ENCODE data around the gene FRA10AC1.
"Not testable (repeated sequence)": the region's sequence is repeated elsewhere in the genome, so short reads cannot be mapped to it uniquely, and the experiment has no call there.

The FRA10AC1 gene

DNA sequence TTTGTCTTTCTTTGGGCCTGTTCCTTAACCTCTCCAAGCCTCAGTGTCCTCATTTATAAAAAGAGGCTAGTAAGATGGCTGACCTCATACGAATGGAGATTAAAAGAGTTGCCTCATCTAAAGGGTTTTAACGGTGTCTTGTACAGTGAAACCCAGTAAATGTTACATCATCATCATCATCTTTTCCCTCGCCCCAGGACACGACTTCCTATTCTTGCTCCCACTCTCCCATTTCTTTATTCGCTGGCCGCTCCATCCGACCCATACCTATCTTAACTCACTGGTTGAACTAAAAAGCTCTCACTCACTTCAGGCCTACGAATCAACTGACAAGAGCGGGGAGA, 554 bp downstream of the FRA10AC1 start:
- no peak for DNase-seq

DNA sequence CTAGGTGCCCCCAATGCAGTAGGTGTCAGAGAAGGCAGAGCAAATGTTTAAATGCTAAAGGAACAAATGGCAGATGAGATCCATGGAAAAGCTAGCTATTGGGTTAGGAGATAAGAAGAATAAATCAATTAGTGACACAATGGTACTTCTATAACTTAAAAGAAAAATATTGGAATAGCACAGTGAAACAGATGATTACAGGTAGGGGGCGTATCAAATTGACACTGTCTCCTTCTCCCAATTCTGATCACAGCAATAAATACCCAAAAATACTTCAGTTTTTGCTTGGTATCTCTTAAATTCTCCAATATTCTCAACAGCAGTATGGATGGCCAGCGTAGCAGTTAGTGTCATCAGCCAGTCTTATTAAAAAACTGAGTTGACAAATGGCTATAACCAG, 5.2 kb downstream of the FRA10AC1 start:
- no peak for DNase-seq

DNA sequence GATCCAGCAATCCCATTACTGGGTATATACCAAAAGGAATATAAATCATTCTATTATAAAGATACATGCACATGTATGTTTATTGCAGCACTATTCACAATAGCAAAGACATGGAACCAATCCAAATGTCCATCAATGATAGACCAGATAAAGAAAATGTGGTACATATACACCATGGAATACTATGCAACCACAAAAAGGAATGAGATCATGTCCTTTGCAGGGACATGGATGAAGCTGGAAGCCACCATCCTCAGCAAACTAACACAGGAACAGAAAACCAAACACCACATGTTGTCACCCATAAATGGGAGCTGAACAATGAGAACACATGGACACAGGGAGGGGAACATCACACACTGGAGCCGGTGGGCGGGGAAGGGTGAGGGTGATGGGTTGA, 5.8 kb downstream of the FRA10AC1 start:
- not testable (repeated sequence) for DNase-seq

DNA sequence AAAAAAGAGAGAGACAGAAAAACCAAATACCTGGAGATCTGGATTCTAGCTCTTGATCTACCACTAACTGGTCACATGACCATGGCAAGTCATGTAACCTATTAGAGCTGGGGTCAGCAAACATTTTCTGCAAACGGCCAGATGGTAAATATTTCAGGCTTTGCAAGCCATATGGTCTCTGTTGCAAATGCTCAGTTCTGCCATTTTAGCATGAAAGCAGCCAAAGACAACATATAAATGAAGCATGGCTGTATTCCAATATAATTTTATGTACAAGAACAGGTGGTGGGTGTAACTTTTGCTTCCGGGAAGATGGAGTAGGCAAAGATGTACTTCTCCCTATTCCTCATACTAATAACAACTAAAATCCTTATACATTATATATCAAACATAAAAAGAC, 6.7 kb downstream of the FRA10AC1 start:
- DNase-seq = no peak

DNA sequence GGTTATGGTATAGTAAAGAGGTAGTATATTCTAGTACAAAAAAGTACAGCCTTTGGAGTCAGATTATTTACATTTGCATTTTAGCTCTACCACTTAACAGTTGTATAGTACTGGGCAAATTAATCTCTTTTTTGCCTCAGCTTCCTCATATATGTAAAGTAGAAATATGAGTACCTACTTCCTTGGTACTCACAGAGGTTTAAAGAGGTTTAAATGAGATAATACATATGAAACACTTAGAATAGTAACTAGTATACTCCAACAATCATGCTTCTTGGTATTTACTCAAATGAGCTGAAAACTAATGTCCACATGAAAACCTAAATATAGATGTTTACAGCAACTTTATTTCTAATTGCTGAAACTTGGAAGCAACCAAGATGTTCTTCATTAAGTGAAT, 14.7 kb downstream of the FRA10AC1 start:
- no peak for DNase-seq

DNA sequence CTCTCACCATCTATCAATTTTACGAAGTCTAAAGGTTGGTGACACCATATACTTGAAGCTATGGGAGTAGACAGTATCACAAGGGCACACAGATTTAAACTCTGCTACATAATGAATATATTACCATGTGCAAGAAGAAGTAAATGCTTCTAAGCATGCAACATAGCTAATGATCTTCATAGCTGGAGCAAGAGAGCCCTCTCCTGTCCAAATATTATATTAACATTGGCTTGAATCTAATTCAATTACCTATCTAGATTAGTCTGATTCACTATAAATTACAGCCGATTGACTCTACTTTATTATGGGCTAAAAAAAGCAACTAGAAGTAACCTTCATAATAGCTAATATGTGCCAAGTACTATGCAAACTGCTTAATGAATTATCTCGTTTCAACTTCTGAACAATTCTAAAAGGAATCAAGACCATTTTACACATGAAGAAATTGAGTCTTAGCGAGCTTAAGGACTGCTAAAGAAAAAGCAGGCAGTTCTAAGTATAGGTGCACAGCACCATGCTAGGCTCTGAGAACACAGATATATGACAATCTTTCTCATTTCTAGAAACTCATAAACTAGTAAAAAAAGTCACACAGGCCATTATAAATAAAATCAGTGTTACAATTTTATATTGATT, 21.9 kb downstream of the FRA10AC1 start:
- DNase-seq = no peak

DNA sequence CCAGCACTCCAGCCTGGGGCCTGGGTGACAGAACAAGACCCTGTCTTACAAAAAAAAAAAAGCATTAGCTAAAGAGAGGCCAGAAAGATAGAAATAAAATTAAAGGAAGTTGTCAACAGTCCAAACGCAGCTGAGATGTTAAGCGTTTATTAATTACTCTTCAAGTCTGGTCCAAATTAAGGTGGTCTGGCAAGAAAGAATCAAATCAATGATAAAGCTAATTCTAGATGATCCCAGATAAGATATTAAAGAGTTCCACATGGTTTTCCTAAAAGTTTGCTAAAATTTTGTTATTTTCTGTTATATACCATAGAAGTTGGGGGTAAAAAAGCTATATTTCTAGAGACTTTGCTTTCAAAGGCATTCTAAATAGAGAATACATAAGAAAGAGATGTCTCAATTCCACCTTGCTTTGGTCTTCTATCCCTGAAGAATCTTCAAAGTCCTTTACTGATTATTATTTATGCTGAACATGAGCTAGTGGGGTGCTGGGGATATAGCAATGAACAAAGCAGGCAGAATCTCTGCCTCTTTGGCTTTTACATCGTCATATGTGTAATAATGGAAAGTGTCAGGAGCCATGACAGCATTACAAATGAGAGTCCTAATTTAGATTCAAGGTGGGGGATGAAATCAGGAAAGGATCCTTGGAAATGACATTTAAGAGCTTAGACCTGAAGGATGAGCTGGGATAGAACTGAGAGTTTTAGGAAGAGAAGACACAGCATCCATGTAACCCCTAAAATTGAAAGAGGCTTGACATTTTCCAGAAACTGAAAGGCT, 23.4 kb downstream of the FRA10AC1 start:
- no peak for DNase-seq

DNA sequence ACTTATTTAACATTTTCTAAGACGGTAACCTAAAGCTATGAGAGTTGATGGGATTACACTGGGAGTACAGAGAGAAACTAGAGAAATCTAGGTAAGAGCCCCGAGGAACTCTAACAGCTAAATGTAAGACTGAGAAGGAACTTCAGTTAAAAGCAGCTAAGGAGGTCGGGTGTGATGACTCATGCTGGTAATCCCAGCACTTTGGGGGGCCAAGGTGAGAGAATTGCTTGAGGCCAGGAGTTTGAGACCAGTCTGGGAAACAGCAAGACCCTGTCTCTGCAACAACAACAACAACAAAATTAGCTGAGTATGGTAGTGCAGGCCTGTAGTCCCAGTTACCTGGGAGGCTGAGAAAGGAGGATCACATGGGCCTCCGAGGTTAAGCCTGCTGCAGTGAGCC, 24.0 kb downstream of the FRA10AC1 start:
- no peak for DNase-seq

DNA sequence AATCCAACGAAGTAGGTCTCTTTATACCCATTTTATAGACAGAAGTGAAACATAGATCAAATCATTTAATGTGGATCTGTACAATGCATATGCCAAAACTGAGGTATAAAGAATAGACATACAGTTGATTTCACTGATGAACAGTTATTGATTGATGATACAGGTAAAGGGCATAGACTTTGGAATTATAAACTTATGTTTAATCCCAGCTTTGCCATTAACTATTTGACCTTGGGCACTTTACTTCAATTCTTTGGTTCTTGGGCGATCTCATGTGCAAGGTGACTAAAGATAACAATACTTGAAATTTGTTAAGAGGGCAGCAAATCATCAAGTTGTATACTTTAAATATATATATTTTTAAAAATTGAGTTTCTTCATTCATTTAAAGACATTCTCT, 28.6 kb downstream of the FRA10AC1 start:
- no peak for DNase-seq

DNA sequence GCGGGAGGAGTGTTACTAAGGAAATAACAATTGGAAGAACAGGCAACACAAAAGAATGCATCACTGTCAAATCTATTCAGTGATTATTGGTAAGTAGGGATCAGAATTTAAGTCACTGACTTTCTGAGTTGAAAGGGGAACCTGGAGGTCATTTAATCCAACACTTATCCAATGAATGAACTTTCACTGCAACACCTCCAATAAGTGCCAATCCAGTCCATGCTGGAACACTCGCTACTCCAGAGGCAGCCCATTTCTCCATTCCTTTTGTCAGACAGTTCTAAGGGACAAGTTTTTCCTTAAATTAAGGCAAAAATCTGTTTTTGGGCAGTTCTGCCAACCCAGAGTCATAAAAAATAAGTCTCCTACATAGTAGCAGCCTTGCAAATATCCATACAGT, 29.5 kb downstream of the FRA10AC1 start:
- DNase-seq = no peak

DNA sequence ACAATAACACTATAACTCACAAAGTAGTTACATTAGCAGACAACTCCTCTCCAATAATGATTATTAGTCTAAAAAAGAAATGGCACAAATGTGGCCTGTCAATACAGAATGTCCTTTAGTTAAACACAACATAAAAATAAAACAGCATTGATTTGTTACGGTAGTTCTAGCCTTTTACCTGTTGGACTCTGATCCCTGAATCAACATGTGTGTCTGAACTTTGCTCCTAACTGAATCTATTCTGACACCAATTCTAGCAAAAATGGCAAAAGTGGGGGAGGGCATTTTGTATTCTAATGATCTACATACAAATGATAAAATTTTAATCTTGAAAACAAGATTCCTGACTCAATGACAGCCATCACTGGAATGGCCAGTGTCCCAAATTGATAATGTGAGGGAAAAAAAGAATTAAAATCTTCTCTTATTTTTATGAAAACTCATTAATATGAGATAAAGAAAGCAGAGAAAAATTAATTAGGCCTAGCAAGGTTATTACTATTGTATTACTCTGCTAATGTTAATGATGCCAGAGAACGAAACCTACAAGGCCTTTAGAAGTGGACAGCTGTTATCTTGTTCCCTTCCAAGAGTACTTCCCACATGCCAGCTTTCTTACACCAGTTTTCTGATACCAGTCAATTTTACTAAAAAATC, 30.2 kb downstream of the FRA10AC1 start:
- DNase-seq = no peak

DNA sequence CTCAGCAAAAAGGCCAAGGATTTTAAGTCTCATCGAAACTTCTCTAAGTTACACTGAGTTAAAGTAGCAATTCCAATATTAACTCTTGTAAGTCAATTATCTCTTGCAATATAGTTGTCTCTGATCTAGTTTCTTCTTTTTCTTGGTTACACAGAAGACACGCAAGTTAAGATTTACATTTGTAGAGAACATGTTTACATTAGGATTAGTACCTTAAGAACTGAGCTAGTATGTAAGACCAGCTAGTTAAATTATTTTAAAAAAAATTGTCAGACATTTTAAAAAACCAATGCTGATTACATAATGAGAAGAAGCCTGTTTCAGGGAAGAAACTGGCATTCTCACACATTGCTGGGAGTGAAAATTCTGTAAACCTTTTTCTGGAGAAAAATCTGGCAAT, 31.4 kb downstream of the FRA10AC1 start:
- DNase-seq = no peak

DNA sequence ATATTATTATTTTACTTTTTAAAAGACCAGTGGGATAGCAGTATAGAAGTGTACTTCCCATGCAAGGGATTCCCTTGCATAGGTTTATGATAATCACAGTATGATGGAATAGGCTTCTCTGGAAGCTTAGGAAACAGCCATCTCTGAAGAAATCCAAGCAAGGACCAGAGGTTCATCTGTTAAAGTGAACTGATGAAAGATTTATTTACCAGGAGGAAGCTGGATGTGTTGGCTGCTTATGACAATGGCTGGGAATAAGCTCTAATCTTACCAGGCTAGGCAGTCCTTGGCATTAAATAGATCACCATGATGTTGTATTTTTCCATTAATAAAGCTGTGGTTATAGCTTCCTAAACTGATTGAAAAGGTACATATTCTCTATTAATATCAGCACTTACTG, 32.0 kb downstream of the FRA10AC1 start:
- DNase-seq = no peak

DNA sequence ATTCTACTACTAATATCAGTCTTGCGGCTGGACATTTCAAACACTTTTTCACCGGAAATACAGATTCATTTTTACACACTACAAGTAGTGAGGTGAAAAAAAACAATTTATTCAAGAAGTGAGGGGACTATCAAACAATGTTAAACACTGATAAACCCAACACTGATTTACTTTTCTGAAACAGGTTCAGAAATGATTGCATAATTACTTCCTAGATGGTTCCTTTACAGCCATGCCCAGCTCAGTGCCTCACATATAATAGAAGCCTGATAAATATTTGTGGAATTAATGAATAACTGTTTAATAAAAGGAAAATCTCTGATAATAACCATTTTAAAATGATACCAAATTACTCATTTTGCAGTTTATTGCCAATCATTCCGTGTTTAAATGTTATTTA, 34.6 kb downstream of the FRA10AC1 start:
- DNase-seq = no peak

DNA sequence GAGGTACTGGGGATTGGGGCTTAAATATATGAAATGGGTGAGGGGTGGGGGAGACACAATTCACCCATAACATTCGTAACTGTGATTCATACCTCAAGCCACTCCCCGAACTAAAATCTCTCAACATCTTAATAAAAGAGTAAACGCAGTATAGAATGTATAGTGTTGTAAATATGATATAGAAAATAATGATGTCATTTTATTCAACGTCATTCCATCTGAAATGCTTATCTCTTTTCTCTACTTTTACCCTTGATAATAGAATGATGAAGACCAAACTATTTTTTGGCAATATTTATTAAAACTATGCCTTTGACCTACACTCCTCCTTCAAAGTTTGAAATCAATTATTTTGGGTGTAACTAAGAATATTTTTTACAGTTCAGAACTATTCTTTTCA, 36.4 kb downstream of the FRA10AC1 start:
- no peak for DNase-seq

DNA sequence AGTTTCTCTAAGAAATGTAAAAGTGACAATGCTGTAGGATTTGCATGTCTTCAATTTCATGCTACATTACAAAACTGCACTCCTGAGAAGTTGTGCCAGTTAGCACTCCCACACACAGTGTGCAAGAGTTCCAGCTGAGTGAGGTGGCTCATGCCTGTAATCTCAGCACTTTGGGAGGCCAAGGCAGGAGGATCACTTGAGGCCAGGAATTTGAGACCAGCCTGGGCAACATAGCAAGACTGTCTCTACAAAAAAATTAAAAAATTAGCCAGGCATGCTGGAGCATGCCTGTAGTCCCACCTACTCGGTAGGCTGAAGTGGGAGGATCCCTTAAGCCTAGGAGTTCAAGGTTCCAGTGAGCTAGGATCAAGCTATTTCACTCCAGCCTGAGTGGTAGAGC, 44.6 kb downstream of the FRA10AC1 start:
- no peak for DNase-seq

DNA sequence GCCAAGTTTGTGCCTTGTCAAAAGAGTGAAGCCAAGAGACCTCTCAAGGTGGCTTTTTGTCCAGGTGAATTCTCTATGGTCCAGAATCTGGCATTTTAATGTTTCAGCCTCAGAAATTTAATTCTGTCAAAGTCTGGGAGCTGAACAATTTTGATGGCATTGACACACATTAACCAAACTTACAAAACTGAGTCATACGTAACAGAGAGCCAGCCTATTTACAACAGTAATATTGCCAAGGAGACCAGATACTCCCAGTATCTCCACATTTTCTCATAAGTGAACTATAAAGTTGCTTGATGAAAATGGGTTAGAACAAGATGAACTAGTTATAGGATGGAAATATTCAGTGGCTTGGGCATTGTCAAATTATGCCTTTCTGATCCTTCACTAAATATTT, 46.2 kb downstream of the FRA10AC1 start:
- no peak for DNase-seq

DNA sequence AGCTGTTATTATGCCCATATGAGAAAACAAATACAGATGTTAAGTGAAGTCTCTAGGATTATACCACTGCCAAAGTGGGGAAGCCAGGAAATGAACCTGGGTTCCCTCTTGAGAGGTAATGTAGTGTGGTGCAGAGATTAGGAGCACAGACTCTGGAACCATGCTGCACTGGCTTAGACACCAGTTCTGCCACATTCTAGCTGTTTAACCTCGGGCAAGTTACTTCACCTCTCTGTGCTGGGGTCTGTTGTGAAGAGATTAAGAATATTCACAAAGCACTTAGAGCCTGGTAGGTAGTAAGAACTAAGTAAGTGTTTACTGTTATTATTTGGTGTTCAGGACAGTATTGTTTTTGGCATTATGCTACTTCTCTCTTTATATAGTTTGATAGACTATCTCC, 48.2 kb downstream of the FRA10AC1 start:
- DNase-seq = no peak

DNA sequence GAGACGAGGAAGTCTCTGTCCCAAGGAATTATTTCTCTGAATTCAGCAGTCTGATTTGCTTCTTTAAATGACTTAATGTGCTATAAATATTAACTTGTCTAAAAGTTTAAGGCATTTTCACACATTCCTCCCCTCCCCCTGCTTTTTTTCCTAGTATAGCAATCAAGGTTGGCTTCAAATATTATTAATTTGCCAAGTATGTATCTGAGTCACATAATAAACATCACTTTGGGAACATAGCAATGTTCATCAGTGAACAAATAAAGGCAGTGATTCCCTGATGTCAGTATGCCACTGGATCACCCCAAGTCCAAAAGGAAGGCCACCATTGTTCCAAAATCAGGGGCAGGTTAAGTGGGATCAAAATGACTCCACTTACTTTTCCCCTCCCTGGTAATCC, 49.5 kb downstream of the FRA10AC1 start:
- DNase-seq = no peak

DNA sequence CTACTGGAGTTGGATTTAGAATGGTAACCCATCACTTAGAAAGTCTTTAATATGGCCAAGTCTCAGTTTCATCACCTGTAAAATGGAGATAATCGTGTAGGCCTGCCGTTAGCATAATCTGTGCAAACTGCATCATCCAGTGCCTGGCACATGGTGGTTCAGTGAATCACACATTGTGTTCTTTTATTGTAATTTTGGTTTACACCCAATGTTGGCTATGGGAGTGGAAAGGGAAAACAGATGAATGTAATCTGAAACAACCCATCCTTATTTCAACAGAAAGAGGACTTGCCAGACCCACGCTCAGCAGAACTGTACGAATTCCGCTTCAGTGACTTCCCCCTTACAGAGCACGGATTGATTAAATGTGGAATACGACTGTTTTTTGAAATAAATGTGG, 62.6 kb downstream of the FRA10AC1 start:
- DNase-seq = no peak

DNA sequence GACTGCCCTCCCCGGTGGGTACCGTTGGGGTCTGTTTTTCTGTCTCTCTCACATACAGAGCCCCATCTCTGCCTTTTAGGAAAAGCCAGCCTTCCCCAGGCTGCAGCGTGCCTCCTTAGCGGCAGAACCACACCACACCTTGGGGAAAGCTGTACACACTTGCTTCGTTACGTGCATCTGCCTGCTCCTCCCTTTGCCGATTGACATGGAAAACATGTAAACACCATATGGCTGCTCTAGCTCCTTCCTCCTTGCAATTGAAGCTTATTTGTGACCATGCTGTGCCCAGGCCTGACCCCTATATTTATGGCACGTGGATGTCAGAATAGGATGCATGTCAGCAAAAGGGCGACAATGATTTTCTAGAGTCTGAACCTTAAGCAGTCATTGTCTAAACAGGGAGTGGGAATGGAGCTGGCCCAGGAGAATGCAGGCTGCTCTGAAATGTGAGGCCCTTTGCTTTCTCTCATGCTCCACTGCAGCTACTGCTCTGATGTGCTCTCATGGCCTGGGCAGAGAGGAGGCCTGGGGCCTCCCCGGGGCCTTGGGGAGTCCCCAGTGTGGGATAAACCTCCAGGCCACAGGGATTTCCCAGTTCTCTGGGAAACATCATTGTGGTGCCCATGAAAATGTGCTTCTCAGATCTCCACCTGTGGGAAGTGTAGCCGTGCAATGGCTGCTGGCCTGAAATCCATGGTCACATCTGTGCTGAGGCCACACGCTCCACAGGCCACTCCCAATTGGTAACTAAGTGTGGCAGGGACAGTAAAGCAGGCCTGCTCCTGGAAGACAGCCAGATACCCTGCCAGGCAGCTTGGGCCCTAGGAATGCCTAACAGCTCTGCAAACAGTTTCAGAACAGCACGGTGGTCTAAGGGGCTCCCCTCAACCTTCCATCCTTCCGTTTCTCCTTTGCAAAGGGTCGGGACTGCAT, 71.5 kb downstream of the FRA10AC1 start:
- no peak for DNase-seq

DNA sequence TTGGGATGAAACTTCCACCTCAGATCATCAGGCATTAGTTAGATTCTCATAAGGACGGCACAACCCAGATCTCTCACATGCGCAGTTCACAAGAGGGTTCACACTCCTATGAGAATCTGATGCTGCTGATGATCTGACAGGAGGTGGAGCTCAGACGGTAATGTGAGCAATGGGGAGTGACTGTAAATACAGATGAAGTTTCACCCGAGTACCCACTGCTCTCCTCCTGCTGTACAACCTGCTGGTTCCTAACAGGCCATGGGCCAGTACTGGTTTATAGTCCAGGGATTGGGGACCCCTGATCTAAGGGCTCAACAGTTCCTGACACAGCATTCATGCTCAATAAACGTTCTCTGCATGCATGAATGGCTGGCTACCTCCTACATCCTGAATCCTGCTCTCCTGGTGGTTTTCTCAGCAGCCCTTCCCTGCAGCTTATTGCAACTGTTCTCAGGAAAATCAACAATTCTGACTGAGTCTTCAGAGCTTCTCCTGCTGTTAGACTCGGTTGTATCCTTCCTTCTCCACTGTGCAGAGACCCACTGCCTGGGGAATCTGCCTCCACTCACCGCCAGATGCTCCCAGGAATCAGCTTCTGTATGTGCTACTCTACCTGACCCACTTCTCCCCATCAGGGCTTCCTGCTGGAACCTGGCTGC, 72.6 kb downstream of the FRA10AC1 start:
- no peak for DNase-seq

DNA sequence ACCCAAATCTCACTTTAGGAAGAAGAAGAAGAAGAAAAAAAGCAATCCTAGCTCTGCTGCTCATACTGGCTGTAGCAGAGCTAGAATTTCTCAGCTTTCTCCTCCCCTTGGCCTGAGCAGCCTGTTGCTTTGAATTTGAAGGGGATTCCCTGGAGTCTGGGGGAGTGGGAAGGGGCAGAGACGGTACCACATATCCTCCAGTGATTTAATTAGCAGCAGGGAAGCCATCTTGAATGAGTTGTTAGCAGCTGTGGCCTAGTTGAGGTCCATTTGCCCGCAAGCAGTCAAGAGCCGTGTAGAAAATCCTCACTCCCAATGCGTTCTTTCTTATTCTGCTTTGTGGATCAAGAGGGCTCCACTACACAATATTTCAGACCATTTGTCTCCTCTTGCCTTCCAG, 73.5 kb downstream of the FRA10AC1 start:
- DNase-seq = no peak

Data from activated naive CD4-positive, alpha-beta T cell (primary cell).